SK-N-SH (cell line): ENCODE results near the gene ADD1. TPM values are rescaled to one million over a fixed set of nuclear protein-coding genes. Genes with fewer than 3 reads are reported as not detected.

Source experiments
- CTCF ChIA-PET: fragments of 300-600, 350-600 bp; formaldehyde crosslinking; extraction: SDS; loops from one replicate; lab custom pipeline; 2021; lab: Yijun Ruan, JAX
- POLR2A ChIA-PET: fragments of 350-600 bp; sonication (Branson Sonifier 250); formaldehyde crosslinking; extraction: SDS; loops from one replicate; lab custom pipeline; 2020; ENCODE audit warnings: antibody characterized with exemption, inconsistent platforms; lab: Yijun Ruan, JAX
- DNase-seq: peaks from one replicate; pipeline ENCODE4 v3.0.0; 2012
- H2AFZ ChIP-seq: fragments of 200-600 bp; sonication (generic); 2 replicates; pipeline ENCODE4 v1.8.1; 2016; ENCODE audit warnings: antibody characterized with exemption, mild to moderate bottlenecking, low read depth
- H3F3A ChIP-seq: fragments of 200-600 bp; sonication (generic); replicated peaks from 2 replicates; pipeline ENCODE3; 2016; ENCODE audit warnings: antibody characterized with exemption, mild to moderate bottlenecking; ENCODE audit not compliant: insufficient read depth
- H3K27ac ChIP-seq, 2 experiments: fragments of 200-500 bp in 1 of 2; fragments of 200-600 bp in 1 of 2; sonication (Bioruptor generic) in 1 of 2; sonication (generic), shearing (Covaris generic) in 1 of 2; 2 replicates each; pipeline versions ENCODE4 v1.5.1 to v1.6.1; 2014 to 2016; ENCODE audit warnings: low read depth in 2 of 2, inconsistent platforms in 1 of 2, low read length in 1 of 2, mild to moderate bottlenecking in 1 of 2, mixed read lengths in 1 of 2
- H3K27me3 ChIP-seq: fragments of 200-600 bp; sonication (generic), shearing (Covaris generic); 2 replicates; pipeline ENCODE4 v1.6.1; 2016; ENCODE audit warnings: mixed run types; ENCODE audit not compliant: insufficient read depth
- H3K36me3 ChIP-seq, 2 experiments: fragments of 200-500 bp in 1 of 2; fragments of 200-600 bp in 1 of 2; sonication (Bioruptor generic) in 1 of 2; sonication (generic) in 1 of 2; replicated peaks in 1 of 2; 2 replicates each; pipeline versions ENCODE3 to v1.5.1; 2014 to 2016; ENCODE audit warnings: low read length in 1 of 2, mild to moderate bottlenecking in 1 of 2; ENCODE audit not compliant: insufficient read depth in 2 of 2, control insufficient read depth in 1 of 2
- H3K4me1 ChIP-seq, 2 experiments: fragments of 200-500 bp in 1 of 2; fragments of 200-600 bp in 1 of 2; sonication (Bioruptor generic) in 1 of 2; sonication (generic), shearing (Covaris generic) in 1 of 2; 2 replicates each; pipeline versions ENCODE4 v1.5.1 to v1.6.1; 2014 to 2016; ENCODE audit warnings: low read depth in 1 of 2, low read length in 1 of 2, mixed run types in 1 of 2; ENCODE audit not compliant: insufficient read depth in 2 of 2, control insufficient read depth in 1 of 2
- H3K4me2 ChIP-seq: fragments of 200-600 bp; sonication (generic), shearing (Covaris generic); 2 replicates; pipeline ENCODE4 v1.6.1; 2017; ENCODE audit warnings: mixed run types
- H3K4me3 ChIP-seq, 2 experiments: fragments of 200-500 bp in 1 of 2; fragments of 200-600 bp in 1 of 2; sonication (Bioruptor generic) in 1 of 2; sonication (generic), shearing (Covaris generic) in 1 of 2; 2 replicates each; pipeline versions ENCODE4 v1.5.1 to v1.8.1; 2014 to 2016; ENCODE audit warnings: low read depth in 2 of 2, inconsistent platforms in 1 of 2, low read length in 1 of 2, mild to moderate bottlenecking in 1 of 2, mixed read lengths in 1 of 2, moderate library complexity in 1 of 2
- H3K79me2 ChIP-seq: fragments of 200-600 bp; sonication (generic); 2 replicates; pipeline ENCODE4 v1.8.1; 2017; ENCODE audit warnings: mild to moderate bottlenecking; ENCODE audit not compliant: insufficient read depth
- H3K9ac ChIP-seq: fragments of 200-600 bp; sonication (generic); 2 replicates; pipeline ENCODE4 v1.6.1; 2017; ENCODE audit warnings: mixed run types
- H3K9me2 ChIP-seq: fragments of 200-600 bp; sonication (generic); 2 replicates; pipeline ENCODE4 v1.6.1; 2017; ENCODE audit warnings: mixed run types
- H3K9me3 ChIP-seq: fragments of 200-600 bp; sonication (generic); 2 replicates; pipeline ENCODE4 v1.6.1; 2017; ENCODE audit warnings: mixed run types, mild to moderate bottlenecking, moderate library complexity
- H4K20me1 ChIP-seq: fragments of 200-600 bp; sonication (generic); 2 replicates; pipeline ENCODE4 v1.6.1; 2017; ENCODE audit warnings: mild to moderate bottlenecking, mixed run types; ENCODE audit not compliant: insufficient read depth
- CHD2 ChIP-seq: fragments of 150-350 bp; IDR thresholded peaks from 2 replicates; pipeline ENCODE4 v1.6.1; 2018; ENCODE audit warnings: low read length; ENCODE audit not compliant: partially characterized antibody
- EP300 ChIP-seq, 2 experiments: IDR thresholded peaks; 2 replicates each; pipeline versions ENCODE4 v1.4.0 to v1.6.1; 2012; ENCODE audit warnings: borderline replicate concordance in 1 of 2, low read depth in 1 of 2, low read length in 1 of 2
- FOXJ3 ChIP-seq: sonication (generic); formaldehyde crosslinking; IDR thresholded peaks from 2 replicates; pipeline ENCODE4 v1.5.1; 2020; ENCODE audit warnings: mild to moderate bottlenecking, missing genetic modification reagents
- GABPA ChIP-seq: IDR thresholded peaks from 2 replicates; pipeline ENCODE4 v1.4.0; 2012; ENCODE audit warnings: low read depth, mild to moderate bottlenecking
- GATA2 ChIP-seq: sonication (generic); formaldehyde crosslinking; IDR thresholded peaks from 2 replicates; pipeline ENCODE4 v1.5.0; 2020; ENCODE audit warnings: mild to moderate bottlenecking, missing genetic modification reagents
- MEF2A ChIP-seq: IDR thresholded peaks from 2 replicates; pipeline ENCODE4 v1.4.0; 2012; ENCODE audit warnings: low read depth, borderline replicate concordance
- MXI1 ChIP-seq: IDR thresholded peaks from 2 replicates; pipeline ENCODE4 v1.6.1; 2012; ENCODE audit warnings: mild to moderate bottlenecking, low read depth, low read length, improper control_type of control experiment
- POLR2AphosphoS5 ChIP-seq: IDR thresholded peaks from 2 replicates; pipeline ENCODE4 v1.6.1; 2012; ENCODE audit warnings: low read depth, low read length
- RAD21 ChIP-seq: IDR thresholded peaks from 2 replicates; pipeline ENCODE4 v1.6.1; 2012; ENCODE audit warnings: mild to moderate bottlenecking, low read length
- RXRA ChIP-seq: IDR thresholded peaks from 2 replicates; pipeline ENCODE4 v1.4.0; 2012; ENCODE audit warnings: low read depth, mild to moderate bottlenecking, borderline replicate concordance
- YY1 ChIP-seq: IDR thresholded peaks from 2 replicates; pipeline ENCODE4 v1.4.0; 2012; ENCODE audit warnings: low read depth, mild to moderate bottlenecking
- WGBS: methylation state at CpG from one replicate; pipeline ENCODE4 v1.1.6; 2017; ENCODE audit warnings: low lambda C conversion rate; 5-methylcytosine and 5-hydroxymethylcytosine counted together
- polyA plus RNA-seq, 3 experiments: library from polyadenylated mRNA; depleted of rRNA; stranded (reverse); fragments of >200 nt; gene quantifications; 2 replicates each; pipeline ENCODE4 v1.2.3, GENCODE V29; 2012
- TF ChIP-seq, protein P1 (sequence below): IDR thresholded peaks from 2 replicates; pipeline ENCODE4 v1.4.0; 2012; ENCODE audit warnings: low read depth

The ADD1 gene
- polyA plus RNA-seq, 1 of the 3 experiments (the other 2 are of a cell fraction), result 155 TPM

DNA sequence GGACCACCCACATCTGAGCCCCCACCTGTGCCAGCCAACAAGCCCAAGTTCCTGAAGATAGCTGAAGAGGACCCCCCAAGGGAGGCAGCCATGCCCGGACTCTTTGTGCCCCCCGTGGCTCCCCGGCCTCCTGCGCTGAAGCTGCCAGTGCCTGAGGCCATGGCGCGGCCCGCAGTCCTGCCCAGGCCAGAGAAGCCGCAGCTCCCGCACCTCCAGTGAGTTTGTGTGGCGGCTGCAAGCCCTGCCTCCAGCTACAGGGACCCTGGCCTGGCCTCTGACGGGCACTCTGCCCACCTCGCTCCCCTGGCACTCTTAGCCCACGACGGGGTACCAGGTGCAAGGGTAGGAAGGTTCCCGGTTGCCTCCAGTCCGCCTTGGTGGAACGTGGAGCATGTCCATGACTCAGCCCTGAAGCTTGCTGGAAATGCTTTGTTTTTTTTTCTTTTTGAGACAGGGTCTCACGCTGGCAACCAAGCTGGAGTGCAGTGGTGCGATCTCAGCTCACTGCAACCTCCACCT lies 13.7 kb upstream of the ADD1 start (continued):
- TF ChIP-seq GABPA (no peak), FOXJ3 (no peak), YY1 (no peak)
- TF ChIP-seq, all 33 proteins: peak for 0

DNA sequence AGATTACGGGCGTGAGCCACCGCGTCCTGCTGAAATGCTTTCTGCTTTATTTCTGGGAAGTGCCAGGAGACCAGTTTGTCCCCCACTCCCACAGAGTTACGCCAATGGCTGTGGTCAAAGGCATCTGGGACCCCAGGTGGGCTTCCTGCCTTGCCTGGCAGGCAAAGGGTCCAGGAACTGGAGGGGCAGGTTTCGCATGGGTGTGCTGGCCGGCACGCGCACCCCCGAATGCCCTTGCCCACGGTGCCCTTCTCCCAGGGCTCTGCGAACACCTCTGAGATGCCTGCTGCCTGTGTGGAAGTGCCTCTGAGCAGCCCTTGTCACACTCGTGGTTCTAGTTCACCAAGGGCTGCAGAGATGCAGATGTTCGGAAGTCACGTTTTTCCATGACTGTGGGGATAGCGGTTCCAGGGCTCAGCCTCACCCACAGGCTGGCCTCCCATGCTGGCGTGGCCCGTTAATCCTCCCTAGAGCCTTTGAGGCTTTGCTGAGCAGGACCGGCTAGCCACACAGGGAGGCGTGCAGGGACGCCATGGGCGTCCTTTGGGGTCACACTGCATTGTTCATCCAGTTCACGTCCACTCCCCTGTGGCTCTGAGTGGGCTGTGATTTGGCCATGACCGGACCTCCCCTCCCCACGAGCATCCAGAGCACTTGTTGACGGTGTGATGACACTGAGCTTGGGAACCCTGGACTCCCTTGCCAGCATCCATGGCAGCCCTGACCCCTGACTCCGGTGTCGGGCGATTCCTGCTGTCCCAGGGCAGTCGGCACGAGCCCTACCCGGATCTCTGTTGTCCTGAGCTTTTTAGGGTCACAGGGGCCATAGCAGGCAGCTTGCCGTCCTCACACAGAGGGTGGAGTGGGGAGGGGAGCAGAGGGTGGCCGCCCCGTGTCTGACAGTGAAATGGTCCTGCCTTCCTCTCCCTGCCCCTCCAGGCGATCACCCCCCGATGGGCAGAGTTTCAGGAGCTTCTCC lies 12.7 kb upstream of the ADD1 start:
- no peaks in the 10 kb centered on the region for H3K27me3 ChIP-seq
- H3F3A ChIP-seq, result no peaks in the 10 kb centered on the region
- H3K9ac ChIP-seq, result no peak overlapping the region
- POLR2A ChIA-PET, result no interaction called here
- no peaks in the 10 kb centered on the region for H4K20me1 ChIP-seq
- H3K9me3 ChIP-seq, result no peaks in the 10 kb centered on the region
- CTCF ChIA-PET, result interaction anchor here (0.6 kb wide), 1 partner anchor 13 kb away, joined by 3 read pairs; no protein-coding TSS in a partner anchor
- no peaks in the 10 kb centered on the region for H3K9me2 ChIP-seq
- 91% methylated on average over 16 of the region's 37 CpGs for WGBS
- H2AFZ ChIP-seq, result no peak overlapping the region
- H3K4me2 ChIP-seq, result no peak overlapping the region
- no peaks in the 10 kb centered on the region for H3K79me2 ChIP-seq
- no peak overlapping the region for H3K27ac ChIP-seq
- no peaks in the 10 kb centered on the region for H3K4me1 ChIP-seq
- no peak overlapping the region for H3K4me3 ChIP-seq
- TF ChIP-seq YY1, result no peak
- TF ChIP-seq GATA2, result no peak
- no peak for TF ChIP-seq MEF2A
- no peak for TF ChIP-seq EP300 (IDR thresholded peaks at IDR 0.05; ENCODE audit: borderline replicate concordance in 1 of 2, low read depth in 1 of 2, low read length in 1 of 2)
- TF ChIP-seq MXI1, result no peak
- TF ChIP-seq RAD21, result no peak
- TF ChIP-seq RXRA, result no peak
- no peak for TF ChIP-seq CHD2
- peaks cover 0 to 29% of the 10 kb centered on the region in 2 experiments for H3K36me3 ChIP-seq
- DNase-seq, result peak; percentile 15

DNA sequence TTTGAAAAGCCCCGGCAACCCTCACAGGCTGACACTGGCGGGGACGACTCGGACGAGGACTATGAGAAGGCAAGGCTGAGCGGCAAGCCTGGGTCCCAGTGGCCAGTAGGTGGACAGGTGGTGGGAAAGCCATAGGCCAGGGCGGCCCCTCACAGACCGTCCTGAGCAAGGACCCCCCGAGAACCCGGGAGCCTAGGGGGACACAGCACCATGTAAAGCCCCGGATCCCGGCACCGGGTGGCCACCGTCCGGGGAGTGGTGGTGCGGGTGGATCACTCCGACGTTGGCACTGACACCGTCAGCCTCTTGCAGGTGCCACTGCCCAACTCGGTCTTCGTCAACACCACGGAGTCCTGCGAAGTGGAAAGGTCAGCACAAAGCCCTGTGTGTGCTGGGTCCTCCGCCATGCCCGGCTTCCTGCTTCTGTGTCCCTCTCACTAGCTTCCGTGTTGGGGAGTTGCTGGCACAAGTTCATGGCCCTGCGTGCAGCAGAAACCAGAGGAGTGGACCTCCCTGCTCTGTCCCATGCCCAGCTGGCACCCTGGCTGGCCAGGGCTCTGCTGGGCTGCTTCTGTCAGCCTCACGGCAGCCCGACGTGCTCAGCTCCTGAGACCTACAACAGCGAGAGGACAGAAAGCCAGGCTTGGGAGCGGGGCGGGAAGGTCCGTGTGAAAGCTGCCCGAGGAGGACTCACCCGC lies 11.9 kb upstream of the ADD1 start:
- Histone ChIP-seq H3K4me1 (no peaks in the 10 kb centered on the region), H3F3A (no peaks in the 10 kb centered on the region), H3K36me3 (peaks cover 0 to 29% of the 10 kb centered on the region in 2 experiments), H2AFZ (no peak overlapping the region), H3K9me3 (no peaks in the 10 kb centered on the region), H3K9me2 (no peaks in the 10 kb centered on the region), H3K4me2 (no peak overlapping the region), H3K9ac (no peak overlapping the region), H3K27ac (no peak overlapping the region), H3K4me3 (no peak overlapping the region), H4K20me1 (no peaks in the 10 kb centered on the region), H3K27me3 (no peaks in the 10 kb centered on the region), H3K79me2 (no peaks in the 10 kb centered on the region)
- TF ChIP-seq POLR2AphosphoS5, result no peak
- TF ChIP-seq GATA2, result no peak
- TF ChIP-seq, protein P1, sequence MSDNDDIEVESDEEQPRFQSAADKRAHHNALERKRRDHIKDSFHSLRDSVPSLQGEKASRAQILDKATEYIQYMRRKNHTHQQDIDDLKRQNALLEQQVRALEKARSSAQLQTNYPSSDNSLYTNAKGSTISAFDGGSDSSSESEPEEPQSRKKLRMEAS, result no peak
- no peak for TF ChIP-seq GABPA
- TF ChIP-seq EP300 (IDR thresholded peaks at IDR 0.05; ENCODE audit: borderline replicate concordance in 1 of 2, low read depth in 1 of 2, low read length in 1 of 2), result no peak
- WGBS, result 92% methylated on average over 10 of the region's 36 CpGs
- CTCF ChIA-PET, result no interaction called here
- peak; percentile 23 for DNase-seq
- POLR2A ChIA-PET, result no interaction called here
